HFFc6 (cell line): ENCODE data around the gene MTURN. TPM values are rescaled to one million over a fixed set of nuclear protein-coding genes. Genes with fewer than 3 reads are reported as not detected.

ENCODE experiments used
- DNase-seq: peaks from one replicate; pipeline ENCODE4 v3.0.0-alpha.2; 2018
- H3K27ac Mint-ChIP-seq: 2 replicates; pipeline ENCODE4 v1.8.0; 2020; ENCODE audit warnings: mild to moderate bottlenecking, mixed read lengths
- H3K27me3 Mint-ChIP-seq: 2 replicates; pipeline ENCODE4 v1.8.0; 2021; ENCODE audit warnings: mild to moderate bottlenecking, moderate library complexity, mixed read lengths; ENCODE audit not compliant: insufficient read depth
- H3K36me3 Mint-ChIP-seq: 2 replicates; pipeline ENCODE4 v1.8.0; 2021; ENCODE audit warnings: low read depth, mixed read lengths
- H3K4me1 Mint-ChIP-seq: 2 replicates; pipeline ENCODE4 v1.8.0; 2020; ENCODE audit warnings: low read depth, mixed read lengths
- H3K4me3 Mint-ChIP-seq: 2 replicates; pipeline ENCODE4 v1.8.0; 2020; ENCODE audit warnings: mild to moderate bottlenecking, moderate library complexity, mixed read lengths
- H3K9me3 Mint-ChIP-seq: 2 replicates; pipeline ENCODE4 v1.8.0; 2020; ENCODE audit warnings: mild to moderate bottlenecking, mixed read lengths
- total RNA-seq, 6 experiments: library from RNA; stranded (reverse); fragmentation: NEBNext Ultra II Directional; extraction: Animal tissue kit (Norgen Biotek cat#: 25700); gene quantifications; 2 replicates in 1 of 6; 3 replicates in 5 of 6; pipeline ENCODE4 v1.2.3, GENCODE V29; 2021
- TF ChIP-seq, protein P1 (sequence below): fragments of 200-600 bp; sonication (generic); IDR thresholded peaks from 2 replicates; pipeline ENCODE4 v1.5.0; 2021; ENCODE audit warnings: antibody characterized with exemption, mild to moderate bottlenecking

MTURN gene
- total RNA-seq, 6 experiments from 2014 or later: 4.3 to 7.1 (median 5.9) TPM

GRCh38 chr7:30155481-30155880 is 20.7 kb downstream of the MTURN start:
- Mint-ChIP-seq H3K36me3 (no peaks in the 10 kb centered on the region), H3K4me1 (peaks cover 5% of the 10 kb centered on the region; the same call in 1 of the 2 replicates), H3K9me3 (no peaks in the 10 kb centered on the region), H3K27ac (no peak overlapping the region), H3K4me3 (no peak overlapping the region), H3K27me3 (no peaks in the 10 kb centered on the region)
- TF ChIP-seq, protein P1, sequence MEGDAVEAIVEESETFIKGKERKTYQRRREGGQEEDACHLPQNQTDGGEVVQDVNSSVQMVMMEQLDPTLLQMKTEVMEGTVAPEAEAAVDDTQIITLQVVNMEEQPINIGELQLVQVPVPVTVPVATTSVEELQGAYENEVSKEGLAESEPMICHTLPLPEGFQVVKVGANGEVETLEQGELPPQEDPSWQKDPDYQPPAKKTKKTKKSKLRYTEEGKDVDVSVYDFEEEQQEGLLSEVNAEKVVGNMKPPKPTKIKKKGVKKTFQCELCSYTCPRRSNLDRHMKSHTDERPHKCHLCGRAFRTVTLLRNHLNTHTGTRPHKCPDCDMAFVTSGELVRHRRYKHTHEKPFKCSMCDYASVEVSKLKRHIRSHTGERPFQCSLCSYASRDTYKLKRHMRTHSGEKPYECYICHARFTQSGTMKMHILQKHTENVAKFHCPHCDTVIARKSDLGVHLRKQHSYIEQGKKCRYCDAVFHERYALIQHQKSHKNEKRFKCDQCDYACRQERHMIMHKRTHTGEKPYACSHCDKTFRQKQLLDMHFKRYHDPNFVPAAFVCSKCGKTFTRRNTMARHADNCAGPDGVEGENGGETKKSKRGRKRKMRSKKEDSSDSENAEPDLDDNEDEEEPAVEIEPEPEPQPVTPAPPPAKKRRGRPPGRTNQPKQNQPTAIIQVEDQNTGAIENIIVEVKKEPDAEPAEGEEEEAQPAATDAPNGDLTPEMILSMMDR: no peak
- no peak for DNase-seq

- H3K4me1 Mint-ChIP-seq: peaks cover 9% of the 10 kb centered on the region
- DNase-seq: no peak
- H3K4me3 Mint-ChIP-seq: no peak overlapping the region
- H3K27me3 Mint-ChIP-seq: no peaks in the 10 kb centered on the region
- H3K36me3 Mint-ChIP-seq: no peaks in the 10 kb centered on the region
- H3K27ac Mint-ChIP-seq: no peak overlapping the region
- H3K9me3 Mint-ChIP-seq: no peaks in the 10 kb centered on the region
- TF ChIP-seq, protein P1: no peak
Observed at GRCh38 chr7:30157204-30157603, 22.4 kb downstream of the MTURN start.

- DNase-seq: no peak
- H3K4me3 Mint-ChIP-seq: no peak overlapping the region
- TF ChIP-seq, protein P1: no peak
- H3K4me1 Mint-ChIP-seq: peaks cover 27% of the 10 kb centered on the region
- H3K9me3 Mint-ChIP-seq: no peaks in the 10 kb centered on the region
- no peak overlapping the region for H3K27ac Mint-ChIP-seq
- H3K36me3 Mint-ChIP-seq: no peaks in the 10 kb centered on the region
- H3K27me3 Mint-ChIP-seq: peaks cover 3% of the 10 kb centered on the region; the same call in 1 of the 2 replicates
Observed at GRCh38 chr7:30159163-30159562, 24.4 kb downstream of the MTURN start.

GRCh38 chr7:30159698-30160143 is 24.9 kb downstream of the MTURN start:
- Mint-ChIP-seq H3K9me3 (no peaks in the 10 kb centered on the region), H3K4me3 (no peak overlapping the region), H3K27ac (no peak overlapping the region), H3K27me3 (peaks cover 3% of the 10 kb centered on the region; the same call in 1 of the 2 replicates), H3K4me1 (peaks cover 32% of the 10 kb centered on the region), H3K36me3 (no peaks in the 10 kb centered on the region)
- TF ChIP-seq, protein P1: peak; percentile 69
- DNase-seq: peak; percentile 32

DNA sequence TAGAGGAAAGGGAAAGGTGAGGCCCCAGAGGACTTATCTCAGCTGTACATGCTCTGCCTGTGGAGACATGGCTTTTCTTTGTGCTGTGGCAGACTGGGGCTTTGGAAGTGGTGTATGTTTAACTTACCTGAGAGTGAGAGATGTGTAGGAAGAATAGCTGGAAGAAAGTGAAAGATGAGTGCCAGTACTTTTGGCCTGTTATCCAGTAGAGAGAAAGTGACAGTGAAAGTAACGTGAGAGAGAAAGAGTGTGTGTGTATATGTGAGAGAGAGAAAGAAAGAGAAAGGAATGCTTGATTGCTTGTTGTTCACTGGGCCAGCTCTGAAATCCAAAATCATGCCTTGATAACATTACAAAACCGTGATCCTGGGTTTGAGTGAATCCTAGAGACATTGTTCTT is 25.5 kb downstream of the MTURN start:
- H3K9me3 Mint-ChIP-seq: no peaks in the 10 kb centered on the region
- no peak overlapping the region for H3K27ac Mint-ChIP-seq
- H3K4me1 Mint-ChIP-seq: peaks cover 33% of the 10 kb centered on the region
- no peaks in the 10 kb centered on the region for H3K36me3 Mint-ChIP-seq
- peaks cover 3% of the 10 kb centered on the region; the same call in 1 of the 2 replicates for H3K27me3 Mint-ChIP-seq
- DNase-seq: no peak
- H3K4me3 Mint-ChIP-seq: no peak overlapping the region
- TF ChIP-seq, protein P1: no peak
